Measurements from ENCODE around the gene KRTAP4-16.

GRCh38 chr17:41140360-41141131, 38.5 kb upstream of the KRTAP4-16 start, which contains the start of gene KRTAP4-6:
- TF ChIP-seq CTCF (IDR thresholded peaks at IDR 0.05 in 8 of 11, conservative IDR thresholded peaks at IDR 0.05 in 3 of 11): no peak
- no peak for TF ChIP-seq POLR2AphosphoS5 (IDR thresholded peaks at IDR 0.05)
- TF ChIP-seq POLR2A (IDR thresholded peaks at IDR 0.05): no peak

All from spleen (tissue), 7 donors.